ENCODE measurements around the gene TNFAIP1. TPM values are rescaled to one million over a fixed set of nuclear protein-coding genes. Genes with fewer than 3 reads are reported as not detected.

The TNFAIP1 gene
- total RNA-seq, 3 donors from 2014 or later (not counting 1 experiment from before 2014, with no cell fraction given) = 10.5 to 15.7 (median 14.6) TPM

GRCh38 chr17:28315846-28316705 is 19.5 kb upstream of the TNFAIP1 start:
- DNase-seq (no peak), ATAC-seq (no peak)
- H3K9me3 Mint-ChIP-seq = no peaks in the 10 kb centered on the region
- Histone ChIP-seq H3K4me1 (ENCODE audit: control insufficient read depth, insufficient read depth, low read length) (peaks cover 18% of the 10 kb centered on the region), H3K36me3 (ENCODE audit: control insufficient read depth, insufficient read depth, low read length) (no peaks in the 10 kb centered on the region), H3K4me3 (ENCODE audit: low read length) (no peak overlapping the region), H3K9me3 (ENCODE audit: control insufficient read depth, insufficient read depth, low read length) (no peaks in the 10 kb centered on the region), H3K27ac (ENCODE audit: low read length) (no peak overlapping the region), H3K27me3 (ENCODE audit: control insufficient read depth, insufficient read depth, low read length) (no peaks in the 10 kb centered on the region)
- no peaks in the 10 kb centered on the region for H3K36me3 Mint-ChIP-seq
- H3K27ac Mint-ChIP-seq = no peak overlapping the region
- H3K27me3 Mint-ChIP-seq (ENCODE audit: low read depth in 2 of 2) = peaks cover 0 to 3% of the 10 kb centered on the region in 2 donors
- no peak for TF ChIP-seq CTCF (IDR thresholded peaks at IDR 0.05)
- peaks cover 25 to 28% of the 10 kb centered on the region in 2 donors for H3K4me1 Mint-ChIP-seq
- WGBS (ENCODE audit: insufficient coverage) = 94% methylated on average over 2 of the region's 4 CpGs
- H3K4me3 Mint-ChIP-seq = peak overlapping the region; percentile 21
- intact Hi-C loops (cut with micrococcal nuclease) = no loop called here

- intact Hi-C loops (cut with micrococcal nuclease) = no loop called here
- DNase-seq = no peak
- TF ChIP-seq CTCF (IDR thresholded peaks at IDR 0.05) = no peak
- H3K9me3 Mint-ChIP-seq = no peaks in the 10 kb centered on the region
- Histone ChIP-seq H3K27ac (ENCODE audit: low read length) (no peak overlapping the region), H3K9me3 (ENCODE audit: control insufficient read depth, insufficient read depth, low read length) (no peaks in the 10 kb centered on the region), H3K4me1 (ENCODE audit: control insufficient read depth, insufficient read depth, low read length) (peaks cover 18% of the 10 kb centered on the region), H3K36me3 (ENCODE audit: control insufficient read depth, insufficient read depth, low read length) (no peaks in the 10 kb centered on the region), H3K4me3 (ENCODE audit: low read length) (no peak overlapping the region), H3K27me3 (ENCODE audit: control insufficient read depth, insufficient read depth, low read length) (no peaks in the 10 kb centered on the region)
- ATAC-seq = no peak
- peaks cover 0 to 3% of the 10 kb centered on the region in 2 donors for H3K27me3 Mint-ChIP-seq (ENCODE audit: low read depth in 2 of 2)
- peak overlapping the region in 1 of 2 donors; percentile 90 for H3K27ac Mint-ChIP-seq
- peak overlapping the region; percentile 89 for H3K4me3 Mint-ChIP-seq
- no peaks in the 10 kb centered on the region for H3K36me3 Mint-ChIP-seq
- 93% methylated on average over 21 of the region's 21 CpGs for WGBS (ENCODE audit: insufficient coverage)
- H3K4me1 Mint-ChIP-seq = peaks cover 25 to 28% of the 10 kb centered on the region in 2 donors
Observed at GRCh38 chr17:28317099-28317965, 18.2 kb upstream of the TNFAIP1 start.

- no peaks in the 10 kb centered on the region for H3K9me3 Mint-ChIP-seq
- Histone ChIP-seq H3K27me3 (ENCODE audit: control insufficient read depth, insufficient read depth, low read length) (no peaks in the 10 kb centered on the region), H3K27ac (ENCODE audit: low read length) (no peak overlapping the region), H3K4me1 (ENCODE audit: control insufficient read depth, insufficient read depth, low read length) (peaks cover 18% of the 10 kb centered on the region), H3K9me3 (ENCODE audit: control insufficient read depth, insufficient read depth, low read length) (no peaks in the 10 kb centered on the region), H3K36me3 (ENCODE audit: control insufficient read depth, insufficient read depth, low read length) (no peaks in the 10 kb centered on the region), H3K4me3 (ENCODE audit: low read length) (peak overlapping the region; percentile 77)
- peak overlapping the region; percentile 78 to 90 for H3K27ac Mint-ChIP-seq
- peak overlapping the region; percentile 89 for H3K4me3 Mint-ChIP-seq
- TF ChIP-seq CTCF (IDR thresholded peaks at IDR 0.05) = no peak
- ATAC-seq (no peak), DNase-seq (peak in 1 of 2 donors; percentile 20)
- peaks cover 25 to 28% of the 10 kb centered on the region in 2 donors for H3K4me1 Mint-ChIP-seq
- intact Hi-C loops (cut with micrococcal nuclease) = no loop called here
- H3K27me3 Mint-ChIP-seq (ENCODE audit: low read depth in 2 of 2) = no peaks in the 10 kb centered on the region
- H3K36me3 Mint-ChIP-seq = no peaks in the 10 kb centered on the region
- WGBS (ENCODE audit: insufficient coverage) = 19% methylated on average over 40 of the region's 40 CpGs
Observed at GRCh38 chr17:28317966-28318758, 17.4 kb upstream of the TNFAIP1 start.
